Epithelial cell of esophagus (primary cell): ENCODE measurements around the gene MARCHF10.
"Not testable (repeated sequence)": the region's sequence is repeated elsewhere in the genome, so short reads cannot be mapped to it uniquely, and the experiment has no call there.

ENCODE experiments used
- DNase-seq: peaks from one replicate; pipeline ENCODE4 v3.0.0; 2010; ENCODE audit warnings: low read depth
- H3K4me3 ChIP-seq: 2 replicates; pipeline ENCODE4 v1.5.1; 2011; ENCODE audit warnings: mild to moderate bottlenecking, low read length, control low read depth
- CTCF ChIP-seq: IDR thresholded peaks from 2 replicates; pipeline ENCODE4 v1.5.1; 2011; ENCODE audit warnings: low read depth, mild to moderate bottlenecking, low read length, control low read depth, inconsistent platforms; ENCODE audit not compliant: insufficient read depth; ENCODE audit errors: missing control alignments

MARCHF10 gene

GRCh38 chr17:62700964-62701705 is 107.0 kb downstream of the MARCHF10 start:
- H3K4me3 ChIP-seq: no peak overlapping the region
- no peak for TF ChIP-seq CTCF
- no peak for DNase-seq

GRCh38 chr17:62698459-62698858 is 109.7 kb downstream of the MARCHF10 start:
- H3K4me3 ChIP-seq, DNase-seq: not testable (repeated sequence)

- no peak for DNase-seq
- no peak for TF ChIP-seq CTCF
- no peak overlapping the region for H3K4me3 ChIP-seq
Measured at GRCh38 chr17:62696726-62697490, 111.2 kb downstream of the MARCHF10 start.

GRCh38 chr17:62696256-62696655 is 111.9 kb downstream of the MARCHF10 start:
- TF ChIP-seq CTCF: no peak
- no peak overlapping the region for H3K4me3 ChIP-seq
- no peak for DNase-seq

GRCh38 chr17:62695093-62695738 is 112.9 kb downstream of the MARCHF10 start:
- H3K4me3 ChIP-seq, DNase-seq: not testable (repeated sequence)

GRCh38 chr17:62693616-62694409 is 114.3 kb downstream of the MARCHF10 start:
- TF ChIP-seq CTCF: no peak
- peak; percentile 58 for DNase-seq
- no peak overlapping the region for H3K4me3 ChIP-seq

- H3K4me3 ChIP-seq: no peak overlapping the region
- no peak for DNase-seq
- peak; percentile 40 for TF ChIP-seq CTCF
Measured at GRCh38 chr17:62692721-62693431, 115.2 kb downstream of the MARCHF10 start.
